Amniotic stem cell (primary cell): Measurements from ENCODE around the gene TAF9.
"Not testable (repeated sequence)": the region's sequence is repeated elsewhere in the genome, so short reads cannot be mapped to it uniquely, and the experiment has no call there.

Source experiments
- DNase-seq: peaks from one replicate; lab custom pipeline; 2025; lab: John Stamatoyannopoulos, UW

TAF9 gene, protein sequence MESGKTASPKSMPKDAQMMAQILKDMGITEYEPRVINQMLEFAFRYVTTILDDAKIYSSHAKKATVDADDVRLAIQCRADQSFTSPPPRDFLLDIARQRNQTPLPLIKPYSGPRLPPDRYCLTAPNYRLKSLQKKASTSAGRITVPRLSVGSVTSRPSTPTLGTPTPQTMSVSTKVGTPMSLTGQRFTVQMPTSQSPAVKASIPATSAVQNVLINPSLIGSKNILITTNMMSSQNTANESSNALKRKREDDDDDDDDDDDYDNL

DNA sequence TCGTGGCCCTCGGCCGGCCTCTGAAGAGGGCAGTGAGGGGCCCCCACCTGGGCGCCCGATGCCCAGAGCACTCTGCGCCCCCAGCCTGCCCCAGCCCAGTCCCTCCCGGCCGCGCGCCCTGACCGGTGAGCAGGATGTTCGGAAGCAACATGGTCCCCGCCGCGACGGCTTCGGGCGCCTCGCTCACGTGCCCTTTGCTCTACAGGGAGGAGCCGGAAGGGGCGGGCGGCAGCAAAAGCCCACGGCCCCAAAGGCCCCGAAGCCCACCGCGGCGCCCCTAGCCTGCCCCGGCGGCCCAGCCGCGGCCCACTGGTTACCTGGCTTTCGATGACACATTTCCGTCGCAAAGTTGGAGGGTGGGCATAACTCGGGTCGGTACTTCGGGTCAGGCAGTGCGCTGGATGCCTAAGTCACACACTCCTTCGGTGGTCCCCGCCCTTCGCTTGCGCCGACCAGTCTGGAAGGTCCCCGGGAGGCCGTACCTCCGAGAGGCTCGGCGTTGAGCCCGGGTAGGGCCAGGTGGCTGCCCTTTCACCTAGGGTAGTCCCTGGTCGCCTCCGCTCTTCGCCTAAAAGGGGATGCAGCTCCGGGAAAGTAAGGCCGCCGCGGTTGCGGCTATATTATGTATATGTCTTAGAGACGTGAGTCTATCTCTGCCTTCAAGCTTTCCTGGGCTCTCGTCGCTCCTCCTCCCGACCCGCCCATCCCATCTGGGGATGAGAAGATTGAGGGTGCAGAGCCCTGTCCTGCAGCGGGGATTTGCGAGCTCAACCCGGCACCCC is at the start of gene TAF9, which contains the start of the genes AK6 and RAD17:
Gene TAF9, minus strand, starts transcription at position 181 of the 782 bp plus-strand sequence. CDS start 3,783 bp downstream, outside the sequence.
Gene AK6, minus strand, starts transcription at position 181 of the 782 bp plus-strand sequence. Its CDS starts 30 bp downstream, at position 151.
Gene RAD17, plus strand, starts transcription at position 479 of the 782 bp plus-strand sequence. CDS start 2,391 bp downstream, outside the sequence.
- DNase-seq = peak; percentile 81

DNA sequence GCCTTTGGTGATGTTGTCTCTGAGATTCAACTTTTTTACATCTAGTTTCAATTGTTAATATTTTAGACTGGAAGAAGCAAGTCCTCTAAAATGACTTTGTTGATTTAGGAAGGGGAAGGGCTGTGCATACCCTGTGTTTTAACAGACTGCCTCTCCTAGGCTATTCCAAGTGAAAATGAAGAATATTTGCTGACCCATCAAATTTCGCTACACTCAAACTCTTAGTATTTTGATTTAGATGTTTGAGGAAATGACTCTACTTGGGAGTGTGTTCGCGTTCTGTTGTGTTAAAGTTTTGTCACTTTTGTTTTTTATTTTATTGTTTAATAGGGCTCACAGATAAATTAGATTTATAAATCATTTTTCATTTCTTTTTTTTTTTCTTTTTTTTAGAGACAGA is 49.2 kb upstream of the TAF9 start:
- DNase-seq = no peak

DNA sequence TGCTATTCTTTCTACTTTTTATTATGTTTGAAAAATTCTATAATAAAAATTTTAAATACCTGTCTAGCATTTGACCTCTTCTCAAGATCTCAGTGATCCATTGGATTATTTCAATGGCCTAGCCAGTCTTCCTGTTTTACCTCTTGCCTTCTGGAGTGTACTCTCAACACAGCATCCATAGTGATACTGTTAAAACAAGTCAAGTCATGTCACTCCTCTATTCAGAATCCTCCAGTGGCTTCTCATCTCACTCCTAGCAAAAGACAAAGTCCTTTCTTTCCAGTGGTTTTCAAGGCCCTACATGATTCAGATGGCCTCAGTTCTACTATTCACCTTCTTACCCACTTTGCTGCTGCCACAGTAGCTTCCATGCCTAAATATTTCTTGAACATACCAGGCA is 47.4 kb upstream of the TAF9 start:
- no peak for DNase-seq

DNA sequence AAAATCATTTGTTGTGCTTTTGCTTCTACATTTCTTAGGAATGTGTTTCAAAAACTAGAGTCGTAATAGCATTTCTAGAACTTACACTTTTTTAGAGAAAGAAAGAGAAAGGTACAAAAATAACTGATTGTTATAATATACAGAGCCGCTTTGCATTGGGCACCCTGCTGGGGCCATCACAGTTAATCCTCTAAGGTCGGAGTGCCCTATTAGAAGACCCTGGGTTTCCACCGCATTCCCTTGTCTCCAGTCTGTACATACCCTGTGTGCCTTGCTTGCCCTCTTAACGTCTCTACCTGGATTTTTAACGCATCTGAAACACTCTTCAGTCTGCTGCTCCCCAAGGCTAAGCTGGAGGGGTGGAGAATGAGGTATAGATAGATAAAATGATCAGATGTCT is 46.9 kb upstream of the TAF9 start:
- DNase-seq = no peak

DNA sequence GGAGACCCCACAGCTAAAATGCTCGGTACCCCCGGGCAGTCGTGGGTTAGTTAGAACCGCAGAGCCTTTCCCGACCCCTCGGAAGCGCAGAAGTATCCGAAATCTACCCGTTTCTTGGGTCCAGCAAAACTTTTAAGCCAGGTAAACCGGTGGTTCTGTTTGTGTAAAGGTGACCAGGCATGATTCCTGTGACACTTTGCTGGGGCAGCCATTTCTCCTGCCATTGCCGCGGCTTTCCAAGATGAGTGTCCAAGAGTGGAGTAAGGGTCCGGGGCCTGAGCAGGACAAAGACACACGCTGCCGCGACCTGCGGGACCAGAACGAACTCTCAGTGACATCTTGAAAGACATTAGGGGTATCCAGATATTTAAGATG is 46.3 kb upstream of the TAF9 start:
- DNase-seq = no peak

DNA sequence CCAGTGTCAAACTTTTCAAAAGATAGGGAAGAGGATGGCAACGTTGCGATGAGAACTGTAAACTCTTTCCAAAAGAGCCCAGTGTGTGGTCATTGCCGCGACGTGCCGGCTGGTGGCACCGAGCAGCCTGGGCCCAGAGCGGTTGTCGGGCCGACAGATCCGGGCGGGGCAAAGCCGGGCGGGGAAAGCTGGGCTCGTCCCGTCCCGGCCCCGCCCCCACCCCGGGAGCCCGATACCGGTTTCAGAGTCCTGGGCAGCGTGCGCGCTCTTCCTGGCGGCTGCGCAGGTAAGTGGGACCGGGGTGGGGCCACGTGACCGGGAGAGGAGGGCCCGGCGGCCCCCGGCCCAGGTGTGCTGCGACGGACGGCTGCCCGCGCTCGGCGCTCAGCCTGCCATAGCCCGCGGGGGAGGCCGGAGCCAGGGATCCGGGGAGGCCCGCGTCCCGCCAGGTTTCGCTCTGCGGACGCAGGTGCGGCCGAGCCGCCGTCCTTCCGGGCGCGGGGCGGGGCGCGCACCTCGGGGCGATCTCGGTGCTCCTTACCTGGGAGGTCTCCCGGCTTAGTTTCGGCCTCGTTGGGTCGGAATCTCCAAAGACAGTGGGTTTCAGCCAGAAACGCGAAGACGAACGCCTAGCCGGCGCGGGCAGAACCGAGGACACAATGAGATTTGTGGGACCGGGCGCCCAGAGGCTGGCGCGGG is 45.7 kb upstream of the TAF9 start, which contains the start of gene MARVELD2:
Gene MARVELD2, plus strand, starts transcription at position 232 of the 699 bp plus-strand sequence. CDS start 4,270 bp downstream, outside the sequence.
- DNase-seq = peak; percentile 31

DNA sequence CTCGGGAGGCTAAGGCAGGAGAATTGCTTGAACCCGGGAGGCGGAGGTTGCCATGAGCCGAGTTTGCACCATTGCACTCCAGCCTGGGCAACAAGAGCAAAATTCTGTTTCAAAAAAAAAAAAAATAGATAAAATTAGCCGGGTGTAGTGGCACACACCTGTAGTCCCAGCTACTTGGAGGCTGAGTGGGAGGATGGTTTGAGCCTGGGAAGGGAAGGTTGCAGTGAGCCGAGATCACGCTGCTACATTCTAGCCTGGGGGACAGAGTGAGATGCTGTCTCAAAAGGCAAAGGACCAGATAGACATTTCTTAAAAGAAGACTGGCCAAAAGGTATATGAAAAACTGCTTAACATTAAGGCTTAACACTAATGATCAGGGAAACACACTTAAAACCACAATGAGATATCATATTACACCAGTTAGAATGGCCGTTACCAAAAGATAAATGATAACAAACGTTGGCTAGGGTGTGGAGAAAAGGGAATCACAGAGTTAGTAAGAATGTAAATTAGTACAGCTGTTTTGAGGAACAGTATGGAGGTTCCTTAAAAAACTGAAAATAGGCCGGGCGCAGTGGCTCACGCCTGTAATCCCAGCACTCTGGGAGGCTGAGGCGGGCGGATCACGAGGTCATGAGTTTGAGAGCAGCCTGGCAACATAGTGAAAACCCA is 35.5 kb upstream of the TAF9 start:
- no peak for DNase-seq

DNA sequence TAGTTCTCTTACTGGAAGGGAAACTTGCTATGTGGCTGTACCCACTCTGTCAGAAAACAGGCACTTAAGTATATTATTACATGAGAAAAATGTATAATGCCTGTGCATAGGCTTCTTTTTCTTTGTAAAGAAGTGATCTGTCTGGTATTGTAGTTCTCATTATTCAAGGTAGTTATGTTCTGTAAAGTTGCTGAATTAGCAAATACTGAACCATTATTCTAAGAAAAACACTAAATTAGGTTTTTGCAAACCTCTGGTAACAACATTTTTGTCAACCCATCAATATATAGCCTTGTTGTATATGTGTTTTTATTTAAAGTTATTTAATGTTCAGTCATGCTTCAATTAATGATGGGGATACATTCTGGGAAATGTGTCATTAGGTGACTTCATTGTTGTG is 9.1 kb upstream of the TAF9 start:
- DNase-seq = no peak

DNA sequence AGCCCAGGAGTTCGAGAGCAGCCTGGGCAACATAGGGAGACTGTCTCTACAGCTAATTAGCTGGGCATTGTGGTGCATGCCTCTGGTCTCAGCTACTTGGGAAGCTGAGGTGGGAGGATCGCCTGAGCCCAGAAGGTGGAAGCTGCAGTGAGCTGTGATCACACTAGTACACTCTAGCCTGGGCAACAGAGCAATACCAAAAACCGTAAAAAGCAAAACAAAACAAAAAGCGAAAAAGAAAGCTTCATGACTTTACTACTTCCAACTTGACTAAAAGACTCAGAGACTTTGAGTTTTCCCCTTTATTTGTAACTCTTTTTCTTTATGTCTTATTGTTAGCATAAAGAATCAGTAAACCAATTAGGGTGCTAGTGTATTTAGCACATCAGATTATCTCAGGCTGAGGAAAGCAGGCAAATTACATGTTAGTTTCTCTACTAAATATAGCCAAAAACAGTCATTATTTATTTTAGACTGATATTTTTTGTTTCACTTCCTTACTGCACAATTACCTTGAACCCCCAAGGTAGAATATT is 5.7 kb upstream of the TAF9 start:
- DNase-seq = no peak

DNA sequence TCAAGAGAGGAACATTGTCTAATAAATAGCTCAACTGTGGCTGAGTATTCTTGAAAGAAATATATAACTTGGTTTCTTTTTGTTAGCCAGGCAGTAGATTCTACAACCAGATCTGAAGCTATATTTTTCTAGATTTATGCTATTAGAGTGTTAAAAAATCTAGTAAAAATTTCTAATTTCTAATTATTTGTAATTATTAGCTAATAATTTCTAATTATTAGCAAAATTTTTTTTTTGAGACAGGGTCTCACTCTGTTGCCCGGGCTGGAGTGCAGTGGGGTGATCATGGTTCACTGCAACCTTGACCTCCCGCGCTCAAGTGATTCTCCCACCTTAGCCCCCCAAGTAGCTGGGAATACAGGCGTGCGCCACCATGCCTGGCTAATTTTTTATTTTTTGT is 3.1 kb upstream of the TAF9 start:
- DNase-seq = no peak

DNA sequence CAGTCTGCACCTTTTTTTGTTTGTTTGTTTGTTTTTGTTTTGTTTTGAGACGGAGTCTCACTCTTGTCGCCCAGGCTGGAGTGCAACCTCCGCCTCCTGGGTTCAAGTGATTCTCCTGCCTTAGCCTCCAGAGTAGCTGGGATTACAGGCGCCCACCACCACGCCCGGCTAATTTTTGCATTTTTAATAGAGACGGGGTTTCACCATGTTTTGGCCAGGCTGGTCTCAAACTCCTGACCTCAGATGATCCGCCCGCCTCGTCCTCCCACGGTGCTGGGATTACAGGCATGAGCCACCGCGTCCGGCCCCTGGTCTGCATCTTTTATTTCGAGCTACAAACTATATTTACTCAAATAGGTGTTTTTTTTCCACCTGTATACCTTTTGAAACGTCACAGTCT is 1.0 kb upstream of the TAF9 start:
- not testable (repeated sequence) for DNase-seq

DNA sequence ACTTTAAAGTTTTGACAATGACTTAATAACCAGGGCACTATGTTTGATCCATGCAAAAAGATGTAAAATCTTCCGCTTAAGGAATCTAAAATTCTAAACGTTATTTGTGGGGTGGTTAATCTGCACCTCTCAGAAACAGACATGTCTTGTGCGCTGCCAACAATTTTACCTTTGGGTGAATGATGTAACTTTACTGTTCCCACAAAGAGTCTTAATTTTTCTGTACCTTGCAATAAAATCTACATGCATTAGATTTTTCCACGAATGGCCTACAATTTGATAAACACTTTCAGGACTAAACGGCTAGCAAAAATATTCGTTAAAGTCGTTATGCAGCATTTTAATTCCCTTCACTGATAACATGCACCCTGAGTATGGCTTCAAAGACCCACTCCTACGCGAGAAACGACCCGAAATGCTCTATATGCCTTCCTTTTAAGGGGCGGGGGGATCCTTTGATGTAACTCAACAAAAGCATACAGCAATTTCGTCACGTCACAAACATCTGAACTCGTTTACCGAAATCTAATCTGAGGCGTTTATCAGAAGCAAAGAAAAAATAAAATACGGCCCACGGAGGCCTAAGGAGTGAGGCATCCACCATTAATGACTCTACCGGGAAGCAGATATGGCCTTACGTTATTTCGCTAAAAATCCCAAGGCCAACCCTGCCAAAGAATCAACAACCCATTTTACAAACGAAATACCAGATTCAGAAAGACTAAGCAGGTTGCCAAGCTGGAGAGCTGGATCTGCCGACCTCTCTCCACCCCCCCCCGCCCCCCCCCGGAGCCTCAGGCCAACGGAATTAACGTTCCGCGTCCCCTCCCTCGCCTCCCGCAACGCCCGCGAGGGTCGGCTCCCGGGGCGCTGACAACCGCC is 621 bp downstream of the TAF9 start:
- no peak for DNase-seq

DNA sequence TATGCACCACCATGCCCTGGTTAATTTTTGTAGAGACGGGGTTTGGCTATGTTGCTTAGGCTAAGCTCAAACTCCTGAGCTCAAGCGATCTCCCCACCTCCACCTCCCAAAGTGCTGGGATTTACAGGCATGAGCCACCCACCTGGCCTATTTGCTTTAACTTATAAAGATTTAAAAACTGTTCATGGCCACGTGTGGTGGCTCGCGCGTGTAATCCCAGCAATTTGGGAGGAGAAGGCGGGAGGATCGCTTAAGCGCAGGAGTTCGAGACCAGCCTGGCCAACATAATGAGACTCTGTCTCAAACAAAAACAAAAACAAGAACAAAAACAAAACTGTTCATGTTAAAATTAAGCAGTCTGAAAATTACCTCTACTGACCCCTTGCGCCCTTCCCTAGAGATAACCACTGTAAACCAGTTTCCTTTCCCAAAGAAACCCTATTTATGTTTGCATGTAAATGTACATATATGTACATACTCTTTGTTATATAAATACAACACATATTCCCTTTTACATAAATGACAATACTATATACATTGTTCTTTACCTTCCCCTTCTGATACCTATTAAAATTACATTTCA is 1.5 kb downstream of the TAF9 start:
- DNase-seq = no peak

DNA sequence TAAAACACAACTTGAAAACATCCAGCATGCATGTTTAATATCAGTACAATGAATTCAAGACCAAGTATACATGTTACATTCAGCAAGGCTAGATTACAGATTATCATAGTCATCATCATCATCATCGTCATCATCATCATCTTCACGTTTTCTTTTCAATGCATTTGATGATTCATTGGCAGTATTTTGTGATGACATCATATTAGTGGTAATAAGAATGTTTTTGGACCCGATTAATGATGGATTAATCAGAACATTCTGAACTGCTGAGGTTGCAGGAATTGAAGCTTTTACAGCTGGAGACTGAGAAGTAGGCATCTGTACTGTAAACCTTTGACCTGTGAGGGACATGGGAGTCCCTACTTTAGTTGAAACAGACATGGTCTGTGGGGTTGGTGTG is 4.5 kb downstream of the TAF9 start:
- DNase-seq = no peak

DNA sequence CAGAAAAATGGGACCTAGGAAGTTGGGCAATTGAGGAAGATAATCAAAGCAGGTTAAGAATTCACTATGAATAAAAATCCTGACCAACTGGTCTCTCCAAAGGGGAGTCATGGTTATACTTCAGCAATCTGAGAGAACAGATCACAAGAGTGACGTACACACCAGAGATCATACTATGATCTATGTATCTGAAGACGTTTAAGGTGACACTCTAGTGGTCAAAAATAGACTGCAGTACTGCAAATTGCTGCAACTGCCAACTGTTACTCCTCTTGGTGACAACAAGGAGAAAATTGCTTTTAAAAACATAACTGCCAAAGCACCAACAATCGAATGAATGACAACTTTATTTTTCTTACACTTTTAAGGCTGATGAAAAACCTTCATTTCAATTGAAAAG is 4.9 kb downstream of the TAF9 start:
- DNase-seq = no peak

DNA sequence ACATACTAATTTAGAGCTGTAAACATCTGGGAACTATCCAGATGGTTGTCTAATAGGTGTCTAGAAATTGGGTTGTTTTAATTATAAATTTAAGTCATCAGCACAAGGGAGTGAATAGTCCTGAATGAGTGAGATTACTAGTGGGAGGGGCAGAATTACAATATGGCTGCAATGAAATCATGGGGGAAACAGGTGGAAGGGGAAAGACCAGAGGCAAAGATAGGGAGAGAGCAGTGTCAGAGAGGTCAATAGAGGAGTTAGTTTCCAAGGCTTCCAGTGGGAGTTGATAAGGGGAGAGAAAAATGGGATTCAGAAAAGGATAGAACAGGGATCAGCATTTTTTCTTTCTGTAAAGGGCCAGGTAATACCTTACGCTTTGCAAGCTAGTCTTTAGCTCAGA is 8.9 kb downstream of the TAF9 start:
- no peak for DNase-seq

DNA sequence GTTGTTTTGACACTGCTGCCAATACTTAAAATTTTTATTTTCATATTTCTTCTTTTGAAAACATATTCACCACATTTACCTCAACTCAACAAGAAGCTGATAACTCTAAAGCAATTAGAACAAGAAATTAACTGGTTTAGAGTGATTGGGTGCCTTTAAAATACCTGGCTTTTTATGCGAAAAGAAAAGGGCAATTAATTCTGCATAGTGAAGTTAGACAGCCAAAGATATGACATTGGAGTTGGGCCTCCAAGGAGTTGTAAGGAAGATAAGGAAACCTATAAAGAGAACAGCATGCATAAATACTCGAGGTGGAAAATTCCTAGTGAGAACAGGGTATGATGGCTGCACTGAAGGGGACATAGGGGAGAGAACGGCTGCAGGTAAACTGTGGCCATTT is 9.6 kb downstream of the TAF9 start:
- DNase-seq = no peak

DNA sequence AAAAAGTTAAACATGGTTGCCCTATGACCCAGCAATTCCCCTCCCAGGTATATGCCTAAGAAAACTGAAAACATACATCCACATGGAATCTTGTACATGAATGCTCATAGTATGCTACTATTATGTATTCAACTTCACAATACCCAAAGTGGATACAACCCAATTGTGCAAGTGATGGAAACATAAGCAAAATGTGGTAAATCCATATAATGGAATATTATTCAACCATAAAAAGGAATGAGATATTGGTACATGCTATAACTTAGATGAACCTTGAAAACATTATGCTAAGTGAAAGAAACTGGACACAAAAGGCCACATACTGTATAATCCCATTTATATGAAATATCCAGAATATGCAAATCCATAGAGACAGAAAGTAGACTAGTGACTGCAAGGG is 18.7 kb downstream of the TAF9 start:
- no peak for DNase-seq

DNA sequence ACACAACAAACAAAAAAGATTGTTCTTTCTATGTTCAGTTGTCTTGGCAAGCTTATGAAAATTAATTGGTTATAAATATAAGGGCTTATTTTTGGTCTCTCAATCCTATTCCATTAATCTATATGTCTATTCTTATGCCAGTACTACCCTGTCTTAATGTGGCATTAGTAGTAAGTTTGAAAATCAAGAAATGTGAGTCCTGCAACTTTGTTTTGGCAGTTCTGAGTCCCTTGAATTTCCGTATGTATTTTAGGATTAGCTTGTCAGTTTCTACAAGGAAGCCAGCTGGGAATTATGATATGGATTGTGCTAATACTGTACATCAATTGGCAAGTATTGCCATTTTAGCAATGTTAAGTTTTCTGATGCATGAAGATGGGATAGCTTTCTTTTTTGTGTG is 26.2 kb downstream of the TAF9 start:
- no peak for DNase-seq

DNA sequence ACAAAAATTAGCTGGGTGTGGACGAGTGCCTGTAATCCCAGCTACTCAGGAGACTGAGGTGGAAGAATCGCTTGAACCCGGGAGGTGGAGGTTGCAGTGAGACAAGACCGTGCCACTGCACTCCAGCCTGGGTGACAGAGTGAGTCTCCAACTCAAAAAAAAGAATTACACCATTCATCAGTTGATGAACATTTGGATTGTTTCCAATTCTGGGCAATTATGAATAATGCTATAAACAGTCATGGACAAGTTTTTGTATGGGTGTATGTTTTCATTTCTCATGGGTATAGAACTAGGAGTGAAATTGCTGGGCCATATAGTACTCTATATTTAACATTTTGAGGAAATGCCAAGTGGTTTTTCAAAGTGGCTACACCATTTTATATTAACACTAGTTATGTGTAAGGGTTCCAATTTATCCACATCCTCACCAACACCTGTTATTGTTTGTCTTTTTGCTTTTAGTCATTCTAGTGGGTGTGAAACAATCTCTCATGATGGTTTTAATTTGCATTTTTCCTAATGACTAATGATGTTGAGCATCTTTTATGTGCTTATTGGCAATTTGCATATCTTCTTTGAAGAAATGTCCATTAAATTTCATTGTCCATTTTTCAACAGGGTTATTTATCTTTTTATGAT is 27.7 kb downstream of the TAF9 start:
- DNase-seq = no peak
